ENCODE measurements around the gene EXOC6B. TPM values are rescaled to one million over a fixed set of nuclear protein-coding genes. Genes with fewer than 3 reads are reported as not detected.

The EXOC6B gene
- total RNA-seq, 2 donors from 2014 or later, result 10.4 to 11.6 TPM

DNA sequence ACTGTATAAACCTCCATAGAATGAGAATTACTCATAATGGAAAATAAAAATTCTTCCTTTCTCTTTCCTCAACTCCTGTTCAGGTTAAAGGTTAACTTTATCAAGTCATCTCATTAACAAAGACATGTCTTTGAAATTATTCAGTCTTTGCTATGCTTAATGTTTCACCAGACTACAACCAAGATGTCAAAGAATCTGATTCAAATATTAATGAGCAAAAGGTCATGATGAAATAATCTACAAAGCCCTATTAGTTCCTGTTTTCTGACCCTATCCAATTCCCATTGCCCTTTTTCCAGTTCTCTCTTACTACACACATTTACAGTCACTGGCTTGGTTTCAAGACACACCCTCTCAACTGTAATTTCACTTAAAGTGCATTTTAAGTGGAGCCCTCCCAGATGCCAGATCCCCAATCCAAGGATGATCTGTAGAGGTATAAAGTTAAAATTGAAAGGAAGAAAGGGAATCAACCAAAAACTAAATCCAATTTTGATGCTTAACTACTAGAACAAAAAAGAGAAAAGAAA, 431.2 kb downstream of the EXOC6B start:
- Mint-ChIP-seq H3K36me3 (ENCODE audit: insufficient read depth in 2 of 2) (peaks cover 6 to 7% of the 10 kb centered on the region in 2 donors), H3K27ac (no peak overlapping the region), H3K27me3 (ENCODE audit: low read depth) (no peaks in the 10 kb centered on the region), H3K4me3 (no peak overlapping the region), H3K9me3 (peaks cover 7 to 13% of the 10 kb centered on the region in 2 donors), H3K4me1 (ENCODE audit: low read depth) (no peaks in the 10 kb centered on the region)
- DNase-seq (no peak), ATAC-seq (replicated peaks in 1 of 2) (no peak)

- Mint-ChIP-seq H3K9me3 (peaks cover 9 to 17% of the 10 kb centered on the region in 2 donors), H3K27ac (no peak overlapping the region), H3K36me3 (ENCODE audit: insufficient read depth in 2 of 2) (peaks cover 9 to 10% of the 10 kb centered on the region in 2 donors), H3K4me3 (no peak overlapping the region), H3K27me3 (ENCODE audit: low read depth) (no peaks in the 10 kb centered on the region), H3K4me1 (ENCODE audit: low read depth) (no peaks in the 10 kb centered on the region)
- ATAC-seq (replicated peaks in 1 of 2) (no peak), DNase-seq (no peak)
Observed at GRCh38 chr2:72389447-72389846, 436.4 kb downstream of the EXOC6B start.

GRCh38 chr2:72388263-72388662, 437.6 kb downstream of the EXOC6B start:
- no peaks in the 10 kb centered on the region for H3K27me3 Mint-ChIP-seq (ENCODE audit: low read depth)
- H3K9me3 Mint-ChIP-seq, result peaks cover 9 to 17% of the 10 kb centered on the region in 2 donors
- no peak overlapping the region for H3K27ac Mint-ChIP-seq
- DNase-seq (no peak), ATAC-seq (replicated peaks in 1 of 2) (no peak)
- H3K4me1 Mint-ChIP-seq (ENCODE audit: low read depth), result no peaks in the 10 kb centered on the region
- peaks cover 9 to 10% of the 10 kb centered on the region in 2 donors for H3K36me3 Mint-ChIP-seq (ENCODE audit: insufficient read depth in 2 of 2)
- no peak overlapping the region for H3K4me3 Mint-ChIP-seq

DNA sequence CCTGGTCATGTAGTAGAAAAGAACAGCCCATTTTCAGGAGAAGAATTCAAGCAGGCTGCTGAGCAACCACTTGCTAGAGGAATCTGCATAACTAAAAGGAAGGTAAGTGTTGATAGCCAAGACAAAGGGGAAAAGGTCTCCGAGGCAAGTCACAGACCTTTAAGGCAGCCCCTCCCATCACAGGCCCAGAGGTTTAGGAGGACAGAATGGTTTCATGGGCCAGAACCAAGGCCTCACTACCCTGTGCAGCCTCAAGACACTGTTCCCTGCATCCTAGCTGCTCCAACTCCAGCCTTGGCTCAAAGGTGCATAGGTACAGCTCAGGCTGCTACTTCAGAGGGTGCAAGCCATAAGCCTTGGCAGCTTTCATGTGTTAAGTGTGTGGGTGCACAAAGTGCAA, 439.5 kb downstream of the EXOC6B start:
- Mint-ChIP-seq H3K27ac (no peak overlapping the region), H3K9me3 (peaks cover 6 to 14% of the 10 kb centered on the region in 2 donors), H3K36me3 (ENCODE audit: insufficient read depth in 2 of 2) (peaks cover 5 to 8% of the 10 kb centered on the region in 2 donors), H3K4me3 (no peak overlapping the region), H3K4me1 (ENCODE audit: low read depth) (no peaks in the 10 kb centered on the region), H3K27me3 (ENCODE audit: low read depth) (no peaks in the 10 kb centered on the region)
- DNase-seq, result no peak
- ATAC-seq (replicated peaks in 1 of 2), result no peak

DNA sequence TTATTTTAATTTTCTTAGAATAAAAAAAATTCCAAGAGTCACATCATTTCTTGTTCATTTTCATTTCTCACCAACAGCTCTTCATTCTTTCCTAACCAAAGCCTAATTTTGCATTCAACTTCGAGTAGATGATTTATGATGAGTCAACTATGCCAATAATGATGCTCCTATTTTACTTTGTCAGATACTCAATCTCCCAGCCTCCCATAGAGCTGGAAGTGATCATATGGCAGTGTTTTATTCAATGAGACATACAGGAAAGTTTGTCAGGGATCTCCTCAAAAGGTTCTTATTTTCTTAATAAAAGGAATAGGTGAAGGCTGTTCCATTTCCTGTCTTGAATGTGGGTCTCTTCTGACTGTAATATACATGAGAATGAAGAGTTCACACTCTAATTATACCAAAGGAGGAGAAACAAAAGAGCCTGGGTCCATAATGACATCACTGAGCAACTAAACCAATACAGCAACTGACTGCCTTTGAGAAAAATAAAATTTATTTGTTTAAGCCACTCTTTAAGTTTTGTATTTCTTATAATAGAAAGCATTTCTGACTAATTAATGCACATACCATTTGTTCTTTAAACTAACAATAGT, 447.0 kb downstream of the EXOC6B start:
- Mint-ChIP-seq H3K4me1 (ENCODE audit: low read depth) (no peaks in the 10 kb centered on the region), H3K27ac (no peak overlapping the region), H3K9me3 (no peaks in the 10 kb centered on the region), H3K4me3 (no peak overlapping the region), H3K36me3 (ENCODE audit: insufficient read depth in 2 of 2) (peaks cover 2 to 6% of the 10 kb centered on the region in 2 donors), H3K27me3 (ENCODE audit: low read depth) (no peaks in the 10 kb centered on the region)
- ATAC-seq (replicated peaks in 1 of 2) (no peak), DNase-seq (no peak)

- H3K4me3 Mint-ChIP-seq, result no peak overlapping the region
- H3K4me1 Mint-ChIP-seq (ENCODE audit: low read depth), result no peaks in the 10 kb centered on the region
- H3K36me3 Mint-ChIP-seq (ENCODE audit: insufficient read depth in 2 of 2), result peaks cover 3 to 7% of the 10 kb centered on the region in 2 donors
- ATAC-seq (replicated peaks in 1 of 2), result no peak
- no peak for DNase-seq
- no peaks in the 10 kb centered on the region for H3K27me3 Mint-ChIP-seq (ENCODE audit: low read depth)
- no peak overlapping the region for H3K27ac Mint-ChIP-seq
- peaks cover 3 to 4% of the 10 kb centered on the region in 2 donors for H3K9me3 Mint-ChIP-seq
Observed at GRCh38 chr2:72367530-72368225, 458.2 kb downstream of the EXOC6B start.

DNA sequence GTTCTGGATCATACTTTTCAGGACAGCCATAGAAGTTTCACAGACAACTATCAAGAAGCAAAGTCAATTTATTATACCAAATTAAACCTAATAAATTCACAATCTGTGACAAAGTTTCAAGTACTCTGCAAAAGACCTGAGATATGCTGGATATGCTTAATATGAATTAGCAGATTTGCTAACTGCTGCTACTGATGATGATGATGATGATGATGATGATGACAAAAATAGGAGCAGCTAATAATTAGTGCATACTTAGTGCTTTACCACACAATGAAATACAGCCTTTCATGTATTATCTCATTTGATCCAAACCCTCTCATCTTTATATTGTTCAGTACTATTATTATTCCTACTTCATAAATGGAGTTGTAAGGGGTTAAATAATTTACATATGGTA, 462.4 kb downstream of the EXOC6B start:
- H3K36me3 Mint-ChIP-seq (ENCODE audit: insufficient read depth in 2 of 2), result peaks cover 0 to 4% of the 10 kb centered on the region in 2 donors
- H3K27me3 Mint-ChIP-seq (ENCODE audit: low read depth), result no peaks in the 10 kb centered on the region
- no peak overlapping the region for H3K27ac Mint-ChIP-seq
- ATAC-seq (replicated peaks in 1 of 2) (no peak), DNase-seq (no peak)
- H3K4me1 Mint-ChIP-seq (ENCODE audit: low read depth), result no peaks in the 10 kb centered on the region
- peaks cover 0 to 1% of the 10 kb centered on the region in 2 donors for H3K9me3 Mint-ChIP-seq
- H3K4me3 Mint-ChIP-seq, result no peak overlapping the region

DNA sequence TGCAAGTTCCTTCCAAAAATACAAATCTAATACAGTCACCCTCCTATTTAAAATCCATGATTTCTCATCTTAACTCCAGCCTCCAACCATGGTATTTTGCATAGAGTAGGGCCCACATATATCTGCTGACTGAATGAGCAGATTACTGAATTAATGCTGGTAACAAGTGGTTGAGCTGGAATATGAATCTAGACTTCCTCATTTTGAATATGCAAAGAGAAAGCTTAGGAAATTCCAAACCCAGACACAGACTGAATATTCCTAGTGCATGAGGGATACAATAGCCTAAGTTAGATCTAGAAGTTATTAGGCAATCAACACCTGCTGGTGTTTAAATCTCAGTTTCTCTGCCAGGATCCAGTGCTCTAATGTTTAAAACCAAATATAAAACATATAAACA, 463.1 kb downstream of the EXOC6B start:
- no peak overlapping the region for H3K4me3 Mint-ChIP-seq
- DNase-seq (no peak), ATAC-seq (replicated peaks in 1 of 2) (no peak)
- no peaks in the 10 kb centered on the region for H3K4me1 Mint-ChIP-seq (ENCODE audit: low read depth)
- peaks cover 0 to 1% of the 10 kb centered on the region in 2 donors for H3K9me3 Mint-ChIP-seq
- H3K27ac Mint-ChIP-seq, result no peak overlapping the region
- H3K36me3 Mint-ChIP-seq (ENCODE audit: insufficient read depth in 2 of 2), result peaks cover 0 to 4% of the 10 kb centered on the region in 2 donors
- no peaks in the 10 kb centered on the region for H3K27me3 Mint-ChIP-seq (ENCODE audit: low read depth)

DNA sequence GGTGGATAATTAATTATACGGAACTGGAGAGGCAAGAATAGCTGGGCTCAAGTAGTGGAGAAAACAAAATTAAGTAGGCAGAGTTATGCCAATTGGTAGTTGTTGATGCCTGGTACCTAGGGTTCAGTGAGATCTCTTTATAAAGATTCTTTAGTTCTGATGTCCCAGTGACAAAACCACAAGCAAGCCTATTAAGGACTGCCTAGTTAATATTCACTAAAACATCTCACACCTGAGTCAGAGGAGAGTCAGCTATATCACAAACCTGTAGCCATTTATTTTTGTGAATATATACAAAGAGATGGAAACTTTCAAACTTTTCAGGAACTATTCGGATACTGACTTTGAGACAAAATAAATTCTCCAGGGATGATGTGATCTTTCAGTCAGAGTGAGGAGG, 464.3 kb downstream of the EXOC6B start:
- Mint-ChIP-seq H3K9me3 (peaks cover 0 to 1% of the 10 kb centered on the region in 2 donors), H3K27ac (no peak overlapping the region), H3K4me3 (no peak overlapping the region), H3K36me3 (ENCODE audit: insufficient read depth in 2 of 2) (peaks cover 0 to 4% of the 10 kb centered on the region in 2 donors), H3K4me1 (ENCODE audit: low read depth) (no peaks in the 10 kb centered on the region), H3K27me3 (ENCODE audit: low read depth) (no peaks in the 10 kb centered on the region)
- ATAC-seq (replicated peaks in 1 of 2), result no peak
- no peak for DNase-seq

DNA sequence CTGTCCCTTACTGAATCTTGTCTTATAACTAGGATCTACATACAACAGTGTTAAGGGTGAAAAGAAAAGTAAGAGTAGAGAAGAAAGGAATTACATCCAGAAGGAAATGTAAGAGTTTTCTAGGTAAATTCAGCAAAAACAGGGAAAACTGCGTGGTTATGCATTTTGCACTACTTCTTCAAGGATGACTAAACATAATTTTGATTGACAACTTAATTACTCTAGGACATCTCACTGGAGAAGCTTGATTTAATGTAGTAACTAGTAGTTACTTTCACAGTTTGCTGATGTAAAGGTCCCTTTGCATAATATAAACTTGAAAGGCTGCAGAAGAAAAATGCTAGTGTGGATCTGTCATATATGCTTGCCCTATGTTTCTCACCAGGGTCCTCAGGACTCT, 464.8 kb downstream of the EXOC6B start:
- H3K36me3 Mint-ChIP-seq (ENCODE audit: insufficient read depth in 2 of 2), result peaks cover 0 to 4% of the 10 kb centered on the region in 2 donors
- H3K4me3 Mint-ChIP-seq, result no peak overlapping the region
- no peaks in the 10 kb centered on the region for H3K27me3 Mint-ChIP-seq (ENCODE audit: low read depth)
- no peak for ATAC-seq (replicated peaks in 1 of 2)
- DNase-seq, result no peak
- no peak overlapping the region for H3K27ac Mint-ChIP-seq
- H3K9me3 Mint-ChIP-seq, result peaks cover 0 to 1% of the 10 kb centered on the region in 2 donors
- no peaks in the 10 kb centered on the region for H3K4me1 Mint-ChIP-seq (ENCODE audit: low read depth)

DNA sequence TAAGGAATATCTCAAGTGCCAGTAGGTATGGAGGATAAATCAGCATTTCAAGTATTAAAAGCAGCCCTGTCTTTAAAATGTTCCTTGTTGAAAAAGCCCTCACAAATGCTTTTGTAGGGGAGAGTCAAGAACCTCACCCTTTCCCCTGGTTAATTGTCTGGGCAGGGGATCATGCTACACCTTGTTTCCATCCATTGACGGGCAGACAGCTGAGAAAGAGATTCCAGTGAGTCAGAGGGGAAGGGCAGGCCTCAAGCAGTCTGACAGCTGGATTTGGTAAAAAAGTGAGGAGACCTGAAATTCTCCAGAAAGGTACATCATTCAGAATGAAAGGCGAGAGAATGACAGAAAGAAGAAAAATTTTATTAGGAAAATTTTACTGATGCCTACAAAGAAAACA, 475.0 kb downstream of the EXOC6B start:
- DNase-seq, result no peak
- no peak for ATAC-seq (replicated peaks in 1 of 2)
- H3K4me1 Mint-ChIP-seq (ENCODE audit: low read depth), result no peaks in the 10 kb centered on the region
- no peaks in the 10 kb centered on the region for H3K9me3 Mint-ChIP-seq
- H3K4me3 Mint-ChIP-seq, result no peak overlapping the region
- no peak overlapping the region for H3K27ac Mint-ChIP-seq
- no peaks in the 10 kb centered on the region for H3K27me3 Mint-ChIP-seq (ENCODE audit: low read depth)
- no peaks in the 10 kb centered on the region for H3K36me3 Mint-ChIP-seq (ENCODE audit: insufficient read depth in 2 of 2)

GRCh38 chr2:72349016-72349415, 476.8 kb downstream of the EXOC6B start:
- ATAC-seq (replicated peaks in 1 of 2) (no peak), DNase-seq (no peak)
- H3K9me3 Mint-ChIP-seq, result peaks cover 2 to 6% of the 10 kb centered on the region in 2 donors
- peaks cover 0 to 2% of the 10 kb centered on the region in 2 donors for H3K36me3 Mint-ChIP-seq (ENCODE audit: insufficient read depth in 2 of 2)
- no peaks in the 10 kb centered on the region for H3K27me3 Mint-ChIP-seq (ENCODE audit: low read depth)
- H3K27ac Mint-ChIP-seq, result no peak overlapping the region
- no peak overlapping the region for H3K4me3 Mint-ChIP-seq
- H3K4me1 Mint-ChIP-seq (ENCODE audit: low read depth), result no peaks in the 10 kb centered on the region

- peaks cover 0 to 2% of the 10 kb centered on the region in 2 donors for H3K36me3 Mint-ChIP-seq (ENCODE audit: insufficient read depth in 2 of 2)
- H3K27me3 Mint-ChIP-seq (ENCODE audit: low read depth), result no peaks in the 10 kb centered on the region
- no peak overlapping the region for H3K4me3 Mint-ChIP-seq
- peaks cover 2 to 8% of the 10 kb centered on the region in 2 donors for H3K9me3 Mint-ChIP-seq
- DNase-seq, result no peak
- H3K27ac Mint-ChIP-seq, result no peak overlapping the region
- no peak for ATAC-seq (replicated peaks in 1 of 2)
- no peaks in the 10 kb centered on the region for H3K4me1 Mint-ChIP-seq (ENCODE audit: low read depth)
Observed at GRCh38 chr2:72347081-72347480, 478.8 kb downstream of the EXOC6B start.
